Fibroblast of the aortic adventitia (primary cell): ENCODE data around the gene FMO5. TPM values are rescaled to one million over a fixed set of nuclear protein-coding genes. Genes with fewer than 3 reads are reported as not detected.

Experiments used
- DNase-seq: peaks from one replicate; pipeline ENCODE4 v3.0.0-alpha.2; 2010; ENCODE audit warnings: low read depth
- H3K4me3 ChIP-seq: 2 replicates; pipeline ENCODE4 v1.5.1; 2011; ENCODE audit warnings: low read depth, mild to moderate bottlenecking, control low read depth, low read length, moderate library complexity
- total RNA-seq: library from RNA; depleted of rRNA; stranded (reverse); fragments of >200 nt; gene quantifications from 2 replicates; pipeline ENCODE4 v1.2.3, GENCODE V29; 2012; ENCODE audit warnings: low replicate concordance
- TF ChIP-seq, protein P1 (sequence below): IDR thresholded peaks from 2 replicates; pipeline ENCODE4 v1.5.1; 2011; ENCODE audit warnings: mild to moderate bottlenecking, low read length, control low read depth, inconsistent platforms; ENCODE audit not compliant: insufficient read depth

FMO5 gene, protein sequence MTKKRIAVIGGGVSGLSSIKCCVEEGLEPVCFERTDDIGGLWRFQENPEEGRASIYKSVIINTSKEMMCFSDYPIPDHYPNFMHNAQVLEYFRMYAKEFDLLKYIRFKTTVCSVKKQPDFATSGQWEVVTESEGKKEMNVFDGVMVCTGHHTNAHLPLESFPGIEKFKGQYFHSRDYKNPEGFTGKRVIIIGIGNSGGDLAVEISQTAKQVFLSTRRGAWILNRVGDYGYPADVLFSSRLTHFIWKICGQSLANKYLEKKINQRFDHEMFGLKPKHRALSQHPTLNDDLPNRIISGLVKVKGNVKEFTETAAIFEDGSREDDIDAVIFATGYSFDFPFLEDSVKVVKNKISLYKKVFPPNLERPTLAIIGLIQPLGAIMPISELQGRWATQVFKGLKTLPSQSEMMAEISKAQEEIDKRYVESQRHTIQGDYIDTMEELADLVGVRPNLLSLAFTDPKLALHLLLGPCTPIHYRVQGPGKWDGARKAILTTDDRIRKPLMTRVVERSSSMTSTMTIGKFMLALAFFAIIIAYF
- 1.8 and 3.3 TPM in 2 replicates for total RNA-seq

DNA sequence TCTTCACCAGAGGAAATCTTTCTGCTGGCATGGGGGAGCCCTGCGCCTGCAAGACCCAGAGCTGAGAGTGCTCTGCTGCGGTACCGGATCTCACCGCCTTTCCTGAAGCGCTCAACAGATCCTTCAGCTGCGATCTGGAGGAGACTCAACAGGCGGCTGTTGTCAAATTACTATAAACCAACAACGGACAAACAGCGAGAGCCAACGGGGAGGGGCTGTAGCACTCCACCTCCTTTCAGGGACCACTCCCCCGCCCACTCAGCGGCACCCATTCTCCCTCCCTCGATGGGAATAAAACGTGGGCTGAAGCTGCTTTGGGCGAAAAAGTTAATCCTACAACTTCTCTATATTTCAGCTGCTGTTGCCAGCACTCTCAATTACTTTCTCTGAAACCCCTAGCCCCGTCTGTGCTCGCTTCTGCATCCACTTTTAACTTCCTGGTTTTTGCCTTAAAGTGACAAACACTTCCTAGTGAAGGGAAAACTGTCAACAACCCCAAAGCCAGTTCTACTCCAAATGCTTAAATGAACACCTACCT lies at the start of gene FMO5:
Gene FMO5, minus strand, starts transcription at position 147 of the 538 bp plus-strand sequence. CDS start 310 bp downstream, outside the sequence.
- H3K4me3 ChIP-seq = peak within 1 kb of the TSS; percentile 68
- TF ChIP-seq, protein P1, sequence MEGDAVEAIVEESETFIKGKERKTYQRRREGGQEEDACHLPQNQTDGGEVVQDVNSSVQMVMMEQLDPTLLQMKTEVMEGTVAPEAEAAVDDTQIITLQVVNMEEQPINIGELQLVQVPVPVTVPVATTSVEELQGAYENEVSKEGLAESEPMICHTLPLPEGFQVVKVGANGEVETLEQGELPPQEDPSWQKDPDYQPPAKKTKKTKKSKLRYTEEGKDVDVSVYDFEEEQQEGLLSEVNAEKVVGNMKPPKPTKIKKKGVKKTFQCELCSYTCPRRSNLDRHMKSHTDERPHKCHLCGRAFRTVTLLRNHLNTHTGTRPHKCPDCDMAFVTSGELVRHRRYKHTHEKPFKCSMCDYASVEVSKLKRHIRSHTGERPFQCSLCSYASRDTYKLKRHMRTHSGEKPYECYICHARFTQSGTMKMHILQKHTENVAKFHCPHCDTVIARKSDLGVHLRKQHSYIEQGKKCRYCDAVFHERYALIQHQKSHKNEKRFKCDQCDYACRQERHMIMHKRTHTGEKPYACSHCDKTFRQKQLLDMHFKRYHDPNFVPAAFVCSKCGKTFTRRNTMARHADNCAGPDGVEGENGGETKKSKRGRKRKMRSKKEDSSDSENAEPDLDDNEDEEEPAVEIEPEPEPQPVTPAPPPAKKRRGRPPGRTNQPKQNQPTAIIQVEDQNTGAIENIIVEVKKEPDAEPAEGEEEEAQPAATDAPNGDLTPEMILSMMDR = peak; percentile 50
- DNase-seq = peak; percentile 64

DNA sequence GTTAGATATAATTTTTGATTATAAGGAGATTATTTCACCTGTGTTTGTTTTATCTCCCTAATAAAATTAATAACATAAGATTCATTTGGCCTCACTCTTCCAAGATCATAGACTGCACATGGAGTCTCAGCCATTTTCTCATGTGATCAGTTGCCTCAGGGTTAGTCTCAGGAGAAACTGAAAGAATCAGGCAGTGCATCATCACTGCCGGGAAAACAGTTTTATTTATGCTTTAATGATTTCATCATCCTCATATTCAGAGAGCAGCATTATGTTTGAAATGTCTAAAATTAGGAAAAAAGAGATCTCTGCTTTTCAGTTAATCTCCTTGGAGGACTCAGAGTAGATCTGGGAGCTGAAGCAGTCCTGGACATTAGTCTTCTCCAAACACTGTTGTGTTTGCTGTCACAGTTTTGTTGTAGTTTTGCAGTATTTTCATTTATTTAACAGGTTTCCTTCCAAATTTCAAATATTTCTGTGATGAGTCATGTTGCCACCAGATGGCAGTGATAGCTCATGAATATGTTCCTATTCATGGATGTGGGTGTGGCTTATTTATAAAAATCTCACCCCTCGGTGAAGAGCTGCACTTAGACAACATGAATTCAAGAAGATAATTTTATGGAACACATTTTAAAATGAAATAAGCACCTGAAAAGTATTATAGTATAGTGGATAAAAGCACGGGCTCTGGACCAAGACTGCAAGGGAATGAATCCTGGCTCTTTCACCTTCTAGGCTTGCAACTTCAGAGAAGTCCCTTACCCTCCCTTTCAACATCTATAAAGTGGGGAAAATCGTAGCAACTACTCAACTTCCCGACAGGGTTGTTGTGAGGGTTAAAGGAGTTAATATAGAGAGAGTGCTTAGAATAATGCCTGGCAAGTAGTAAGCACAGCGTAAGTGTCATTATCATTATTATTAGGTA lies 48.5 kb upstream of the FMO5 start:
- DNase-seq = peak; percentile 93
- H3K4me3 ChIP-seq = peak overlapping the region; percentile 23
- TF ChIP-seq, protein P1 = peak; percentile 38

DNA sequence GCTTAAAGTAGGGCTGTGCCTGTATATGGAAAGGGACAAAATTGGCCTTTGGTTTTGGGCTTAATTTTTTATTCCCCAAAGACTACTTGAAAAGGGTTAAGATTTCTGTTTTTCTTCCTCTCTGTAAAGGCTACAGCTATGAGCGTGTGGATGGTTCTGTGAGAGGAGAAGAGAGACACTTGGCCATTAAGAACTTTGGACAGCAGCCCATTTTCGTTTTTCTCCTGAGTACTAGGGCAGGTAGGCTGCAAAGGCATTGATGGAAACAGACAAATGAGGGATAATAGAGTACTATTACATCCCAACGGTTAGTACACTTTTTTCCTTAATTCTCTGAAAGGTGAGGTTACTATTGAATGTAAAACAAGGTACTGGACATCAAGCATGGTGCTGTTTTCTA lies 46.9 kb upstream of the FMO5 start:
- DNase-seq = no peak
- TF ChIP-seq, protein P1 = no peak
- H3K4me3 ChIP-seq = no peak overlapping the region

DNA sequence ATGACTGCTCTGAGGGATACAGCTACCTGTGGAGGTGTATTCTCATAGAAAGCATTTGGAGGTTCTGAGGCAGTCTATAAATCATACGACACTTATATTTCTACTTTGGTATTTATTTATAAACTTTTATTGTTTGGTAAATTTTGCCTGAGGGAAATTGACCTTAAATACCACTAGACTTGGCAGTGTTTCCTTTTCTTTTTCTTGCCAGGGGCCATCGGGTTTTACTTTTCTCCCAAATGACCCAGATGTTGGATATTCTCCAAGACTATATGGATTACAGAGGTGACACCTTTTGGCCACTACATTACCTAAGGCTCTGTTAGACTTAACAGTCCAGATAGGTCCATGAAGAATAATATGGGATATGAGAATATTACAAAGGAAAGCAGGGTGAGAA lies 45.6 kb upstream of the FMO5 start:
- H3K4me3 ChIP-seq = no peak overlapping the region
- TF ChIP-seq, protein P1 = no peak
- DNase-seq = no peak

DNA sequence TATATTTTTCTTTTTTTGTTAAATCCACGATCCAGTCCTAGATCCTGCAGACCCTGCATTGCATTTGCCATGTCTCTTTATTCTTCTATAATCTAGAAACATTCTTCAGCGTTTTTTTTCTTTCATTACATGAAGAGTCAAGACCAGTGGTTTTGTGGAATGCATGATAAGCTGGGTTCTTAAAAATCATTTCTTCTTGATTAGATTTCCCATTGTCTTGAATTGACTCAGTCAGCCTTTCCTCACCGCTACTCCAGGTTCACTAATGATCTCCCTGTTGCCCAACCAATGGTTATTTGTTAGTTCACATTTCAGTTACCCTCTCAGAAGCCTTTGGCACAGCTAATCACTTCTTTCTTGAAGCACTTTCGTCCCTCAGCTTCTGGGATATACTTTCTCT lies 42.6 kb upstream of the FMO5 start:
- H3K4me3 ChIP-seq = no peak overlapping the region
- DNase-seq = peak; percentile 14
- TF ChIP-seq, protein P1 = no peak

DNA sequence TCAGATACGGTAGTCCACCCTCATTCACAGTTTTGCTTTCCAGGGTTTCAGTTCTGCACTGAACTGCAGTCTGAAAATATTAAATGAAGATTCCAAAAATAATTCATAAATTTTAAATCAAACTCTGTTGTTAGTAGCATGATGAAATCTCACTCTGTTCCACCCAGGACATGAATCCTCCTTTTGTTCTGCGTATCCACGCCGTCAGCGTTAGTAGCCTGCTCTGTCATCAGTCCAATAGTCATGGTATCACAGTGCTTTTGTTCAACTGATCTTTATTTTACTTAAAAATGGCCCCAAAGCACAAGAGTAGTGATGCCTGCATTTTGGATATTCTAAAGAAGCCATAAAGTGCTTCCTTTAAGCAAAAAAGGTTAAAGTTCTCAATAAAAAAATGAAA lies 41.2 kb upstream of the FMO5 start:
- no peak overlapping the region for H3K4me3 ChIP-seq
- TF ChIP-seq, protein P1 = no peak
- DNase-seq = no peak
